CD4-positive, alpha-beta T cell (primary cell): Measurements from ENCODE around the gene SLC25A13. TPM values are rescaled to one million over a fixed set of nuclear protein-coding genes. Genes with fewer than 3 reads are reported as not detected.

Source experiments
- ATAC-seq: fragments of 200-7000 bp; cut with Tn5 transposase; one replicate; pipeline ENCODE4 v1.10.0; 2022; ENCODE audit warnings: mild to moderate bottlenecking; ENCODE audit not compliant: poor library complexity
- CTCF ChIA-PET: fragments of 350-600 bp; sonication (Branson Sonifier 250); formaldehyde crosslinking; loops from one replicate; lab custom pipeline; 2021; ENCODE audit warnings: antibody characterized with exemption, inconsistent platforms; lab: Charles Lee
- POLR2A ChIA-PET: fragments of 350-600 bp; sonication (Branson Sonifier 250); formaldehyde crosslinking; loops from one replicate; lab custom pipeline; 2021; ENCODE audit warnings: antibody characterized with exemption, inconsistent platforms; lab: Charles Lee
- DNase-seq, 14 experiments: peaks; one replicate each; pipeline ENCODE4 v3.0.0-alpha.2; 2013 to 2020; ENCODE audit warnings: mixed read lengths in 2 of 14
- H3K27ac ChIP-seq, 2 donors: one replicate each; pipeline versions ENCODE4 v1.5.1 to v1.7.0; 2013; ENCODE audit warnings: low read length in 2 of 2, low read depth in 1 of 2, mild to moderate bottlenecking in 1 of 2
- H3K27me3 ChIP-seq, 2 experiments: 1 replicate in 1 of 2; 2 replicates in 1 of 2; pipeline versions ENCODE4 v1.6.1 to v1.7.0; 2013; ENCODE audit warnings: low read length in 2 of 2, control low read depth in 1 of 2, mild to moderate bottlenecking in 1 of 2, moderate library complexity in 1 of 2; ENCODE audit not compliant: insufficient read depth in 2 of 2, control insufficient read depth in 1 of 2
- H3K36me3 ChIP-seq: one replicate; pipeline ENCODE4 v1.6.1; 2013; ENCODE audit warnings: low read length, control low read depth; ENCODE audit not compliant: insufficient read depth
- H3K4me1 ChIP-seq: one replicate; pipeline ENCODE4 v1.6.1; 2013; ENCODE audit warnings: low read length, control low read depth; ENCODE audit not compliant: insufficient read depth
- H3K4me3 ChIP-seq: one replicate; pipeline ENCODE4 v1.5.1; 2013; ENCODE audit warnings: mild to moderate bottlenecking, low read length, moderate library complexity
- H3K9me3 ChIP-seq, 2 experiments: 1 replicate in 1 of 2; 2 replicates in 1 of 2; pipeline versions ENCODE4 v1.6.1 to v1.7.0; 2013; ENCODE audit warnings: low read length in 2 of 2, mild to moderate bottlenecking in 2 of 2, control low read depth in 1 of 2, moderate library complexity in 1 of 2; ENCODE audit not compliant: control insufficient read depth in 1 of 2, insufficient read depth in 1 of 2
- H3K27ac Mint-ChIP-seq: one replicate; pipeline ENCODE4 v1.8.0; 2020; ENCODE audit warnings: mixed read lengths
- H3K27me3 Mint-ChIP-seq: one replicate; pipeline ENCODE4 v1.8.0; 2021; ENCODE audit warnings: mixed read lengths
- H3K36me3 Mint-ChIP-seq: one replicate; pipeline ENCODE4 v1.8.0; 2021; ENCODE audit warnings: low read depth, mixed read lengths
- H3K4me1 Mint-ChIP-seq: one replicate; pipeline ENCODE4 v1.8.0; 2021; ENCODE audit warnings: low read depth, mixed read lengths
- H3K4me3 Mint-ChIP-seq: one replicate; pipeline ENCODE4 v1.8.0; 2020; ENCODE audit warnings: mild to moderate bottlenecking, mixed read lengths
- H3K9me3 Mint-ChIP-seq: one replicate; pipeline ENCODE4 v1.8.0; 2020; ENCODE audit warnings: mixed read lengths
- intact Hi-C, 2 experiments: fragments of 100-400 bp; cut with DNase I in 1 of 2; cut with micrococcal nuclease in 1 of 2; formaldehyde crosslinking; loops; one replicate each; pipeline versions ENCODE4 v1.15.1 to v1.9.0; 2023 to 2025; cut with DNase I, micrococcal nuclease
- total RNA-seq, 174 experiments: library from RNA in 2 of 174; stranded (reverse) in 2 of 174; gene quantifications; one replicate each; pipeline ENCODE4 v1.2.3 and lab custom pipeline; 2021 to 2026
- TF ChIP-seq, protein P1 (sequence below): fragments of 200-600 bp; IDR thresholded peaks from one replicate; pipeline ENCODE4 v1.8.0; 2022; ENCODE audit warnings: antibody characterized with exemption, mild to moderate bottlenecking

SLC25A13 gene
- total RNA-seq, 2 experiments from 2014 or later = 12.7 to 13.5 TPM

- CTCF ChIA-PET = no interaction called here
- POLR2A ChIA-PET = no interaction called here
- TF ChIP-seq, protein P1, sequence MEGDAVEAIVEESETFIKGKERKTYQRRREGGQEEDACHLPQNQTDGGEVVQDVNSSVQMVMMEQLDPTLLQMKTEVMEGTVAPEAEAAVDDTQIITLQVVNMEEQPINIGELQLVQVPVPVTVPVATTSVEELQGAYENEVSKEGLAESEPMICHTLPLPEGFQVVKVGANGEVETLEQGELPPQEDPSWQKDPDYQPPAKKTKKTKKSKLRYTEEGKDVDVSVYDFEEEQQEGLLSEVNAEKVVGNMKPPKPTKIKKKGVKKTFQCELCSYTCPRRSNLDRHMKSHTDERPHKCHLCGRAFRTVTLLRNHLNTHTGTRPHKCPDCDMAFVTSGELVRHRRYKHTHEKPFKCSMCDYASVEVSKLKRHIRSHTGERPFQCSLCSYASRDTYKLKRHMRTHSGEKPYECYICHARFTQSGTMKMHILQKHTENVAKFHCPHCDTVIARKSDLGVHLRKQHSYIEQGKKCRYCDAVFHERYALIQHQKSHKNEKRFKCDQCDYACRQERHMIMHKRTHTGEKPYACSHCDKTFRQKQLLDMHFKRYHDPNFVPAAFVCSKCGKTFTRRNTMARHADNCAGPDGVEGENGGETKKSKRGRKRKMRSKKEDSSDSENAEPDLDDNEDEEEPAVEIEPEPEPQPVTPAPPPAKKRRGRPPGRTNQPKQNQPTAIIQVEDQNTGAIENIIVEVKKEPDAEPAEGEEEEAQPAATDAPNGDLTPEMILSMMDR = no peak
- Mint-ChIP-seq H3K27ac (no peak overlapping the region), H3K4me1 (peaks cover 4% of the 10 kb centered on the region), H3K36me3 (no peaks in the 10 kb centered on the region), H3K27me3 (no peaks in the 10 kb centered on the region), H3K9me3 (no peaks in the 10 kb centered on the region), H3K4me3 (no peak overlapping the region)
- ATAC-seq (no peak), DNase-seq (no peak)
- no peaks in the 10 kb centered on the region for H3K9me3 ChIP-seq
- intact Hi-C loops = no loop called here
- H3K36me3 ChIP-seq = no peaks in the 10 kb centered on the region
- no peak overlapping the region for H3K4me3 ChIP-seq
- no peaks in the 10 kb centered on the region for H3K27me3 ChIP-seq
- no peaks in the 10 kb centered on the region for H3K4me1 ChIP-seq
- no peak overlapping the region for H3K27ac ChIP-seq
Observed at GRCh38 chr7:96244244-96244991, 77.5 kb downstream of the SLC25A13 start.

GRCh38 chr7:96243241-96243640, 78.7 kb downstream of the SLC25A13 start:
- Histone ChIP-seq H3K4me1 (no peaks in the 10 kb centered on the region), H3K36me3 (no peaks in the 10 kb centered on the region), H3K27me3 (no peaks in the 10 kb centered on the region), H3K4me3 (no peak overlapping the region), H3K27ac (no peak overlapping the region), H3K9me3 (no peaks in the 10 kb centered on the region)
- Mint-ChIP-seq H3K27me3 (no peaks in the 10 kb centered on the region), H3K4me3 (no peak overlapping the region), H3K36me3 (no peaks in the 10 kb centered on the region), H3K27ac (no peak overlapping the region), H3K9me3 (no peaks in the 10 kb centered on the region), H3K4me1 (peaks cover 4% of the 10 kb centered on the region)
- TF ChIP-seq, protein P1 = no peak
- ChIA-PET POLR2A (no interaction called here), CTCF (no interaction called here)
- DNase-seq = no peak
- intact Hi-C loops = no loop called here
- no peak for ATAC-seq

DNA sequence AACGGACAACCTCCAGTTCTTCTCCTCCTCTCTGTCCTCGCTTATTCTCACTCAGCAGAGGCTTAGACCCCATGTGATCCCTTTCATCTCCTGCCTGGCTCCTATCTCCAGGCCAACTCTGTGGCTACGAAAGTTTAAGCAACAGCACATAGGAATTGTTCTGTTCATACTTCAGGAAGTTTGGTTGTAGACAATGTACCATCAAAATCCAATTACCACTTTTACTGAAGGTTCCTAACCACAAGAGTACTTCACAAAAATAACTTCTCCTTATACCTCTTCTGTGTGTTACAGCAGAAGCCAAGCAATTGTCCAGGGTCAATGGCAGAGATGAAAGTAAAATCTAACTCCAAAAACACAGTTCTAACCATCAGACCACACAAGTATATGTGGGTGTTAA, 80.0 kb downstream of the SLC25A13 start:
- no peaks in the 10 kb centered on the region for H3K9me3 Mint-ChIP-seq
- H3K27ac Mint-ChIP-seq = no peak overlapping the region

More for the DNA sequence above, 80.0 kb downstream of the SLC25A13 start:
- H3K4me3 Mint-ChIP-seq = no peak overlapping the region
- H3K9me3 ChIP-seq = no peaks in the 10 kb centered on the region
- CTCF ChIA-PET = no interaction called here
- H3K36me3 Mint-ChIP-seq = no peaks in the 10 kb centered on the region
- no peaks in the 10 kb centered on the region for H3K4me1 ChIP-seq
- peaks cover 8% of the 10 kb centered on the region for H3K4me1 Mint-ChIP-seq
- ATAC-seq (no peak), DNase-seq (no peak)
- no peaks in the 10 kb centered on the region for H3K27me3 Mint-ChIP-seq
- H3K27ac ChIP-seq = no peak overlapping the region
- no peaks in the 10 kb centered on the region for H3K36me3 ChIP-seq
- no peaks in the 10 kb centered on the region for H3K27me3 ChIP-seq
- no peak overlapping the region for H3K4me3 ChIP-seq
- POLR2A ChIA-PET = no interaction called here
- intact Hi-C loops = no loop called here
- TF ChIP-seq, protein P1 = no peak
